SK-N-MC (cell line): ENCODE results near the gene TEX261.

ENCODE experiments used
- EZH2 ChIP-seq: fragments of 200-600 bp; sonication (generic); IDR thresholded peaks from one replicate; pipeline ENCODE4 v1.6.1; 2017; ENCODE audit warnings: antibody characterized with exemption
- FOXP2 ChIP-seq: optimal IDR thresholded peaks from 2 replicates; pipeline ENCODE3; 2011; ENCODE audit warnings: mild to moderate bottlenecking, moderate library complexity; ENCODE audit not compliant: insufficient read depth; ENCODE audit errors: extremely low read length, control extremely low read depth

- TF ChIP-seq FOXP2 (no peak), EZH2 (no peak)
These were observed 52.1 kb downstream of the TEX261 start for GRCh38 chr2:70942396-70943204.
